SK-N-SH (cell line): ENCODE measurements around the gene ADCY9. TPM values are rescaled to one million over a fixed set of nuclear protein-coding genes. Genes with fewer than 3 reads are reported as not detected.
"Not testable (repeated sequence)": the region's sequence is repeated elsewhere in the genome, so short reads cannot be mapped to it uniquely, and the experiment has no call there.

Experiments
- CTCF ChIA-PET: fragments of 300-600, 350-600 bp; formaldehyde crosslinking; extraction: SDS; loops from one replicate; lab custom pipeline; 2021; lab: Yijun Ruan, JAX
- POLR2A ChIA-PET: fragments of 350-600 bp; sonication (Branson Sonifier 250); formaldehyde crosslinking; extraction: SDS; loops from one replicate; lab custom pipeline; 2020; ENCODE audit warnings: antibody characterized with exemption, inconsistent platforms; lab: Yijun Ruan, JAX
- DNase-seq: peaks from one replicate; pipeline ENCODE4 v3.0.0; 2012
- H2AFZ ChIP-seq: fragments of 200-600 bp; sonication (generic); 2 replicates; pipeline ENCODE4 v1.8.1; 2016; ENCODE audit warnings: antibody characterized with exemption, mild to moderate bottlenecking, low read depth
- H3F3A ChIP-seq: fragments of 200-600 bp; sonication (generic); replicated peaks from 2 replicates; pipeline ENCODE3; 2016; ENCODE audit warnings: antibody characterized with exemption, mild to moderate bottlenecking; ENCODE audit not compliant: insufficient read depth
- H3K27ac ChIP-seq, 2 experiments: fragments of 200-500 bp in 1 of 2; fragments of 200-600 bp in 1 of 2; sonication (Bioruptor generic) in 1 of 2; sonication (generic), shearing (Covaris generic) in 1 of 2; 2 replicates each; pipeline versions ENCODE4 v1.5.1 to v1.6.1; 2014 to 2016; ENCODE audit warnings: low read depth in 2 of 2, inconsistent platforms in 1 of 2, low read length in 1 of 2, mild to moderate bottlenecking in 1 of 2, mixed read lengths in 1 of 2
- H3K27me3 ChIP-seq: fragments of 200-600 bp; sonication (generic), shearing (Covaris generic); 2 replicates; pipeline ENCODE4 v1.6.1; 2016; ENCODE audit warnings: mixed run types; ENCODE audit not compliant: insufficient read depth
- H3K36me3 ChIP-seq, 2 experiments: fragments of 200-500 bp in 1 of 2; fragments of 200-600 bp in 1 of 2; sonication (Bioruptor generic) in 1 of 2; sonication (generic) in 1 of 2; replicated peaks in 1 of 2; 2 replicates each; pipeline versions ENCODE3 to v1.5.1; 2014 to 2016; ENCODE audit warnings: low read length in 1 of 2, mild to moderate bottlenecking in 1 of 2; ENCODE audit not compliant: insufficient read depth in 2 of 2, control insufficient read depth in 1 of 2
- H3K4me1 ChIP-seq, 2 experiments: fragments of 200-500 bp in 1 of 2; fragments of 200-600 bp in 1 of 2; sonication (Bioruptor generic) in 1 of 2; sonication (generic), shearing (Covaris generic) in 1 of 2; 2 replicates each; pipeline versions ENCODE4 v1.5.1 to v1.6.1; 2014 to 2016; ENCODE audit warnings: low read depth in 1 of 2, low read length in 1 of 2, mixed run types in 1 of 2; ENCODE audit not compliant: insufficient read depth in 2 of 2, control insufficient read depth in 1 of 2
- H3K4me2 ChIP-seq: fragments of 200-600 bp; sonication (generic), shearing (Covaris generic); 2 replicates; pipeline ENCODE4 v1.6.1; 2017; ENCODE audit warnings: mixed run types
- H3K4me3 ChIP-seq, 2 experiments: fragments of 200-500 bp in 1 of 2; fragments of 200-600 bp in 1 of 2; sonication (Bioruptor generic) in 1 of 2; sonication (generic), shearing (Covaris generic) in 1 of 2; 2 replicates each; pipeline versions ENCODE4 v1.5.1 to v1.8.1; 2014 to 2016; ENCODE audit warnings: low read depth in 2 of 2, inconsistent platforms in 1 of 2, low read length in 1 of 2, mild to moderate bottlenecking in 1 of 2, mixed read lengths in 1 of 2, moderate library complexity in 1 of 2
- H3K79me2 ChIP-seq: fragments of 200-600 bp; sonication (generic); 2 replicates; pipeline ENCODE4 v1.8.1; 2017; ENCODE audit warnings: mild to moderate bottlenecking; ENCODE audit not compliant: insufficient read depth
- H3K9ac ChIP-seq: fragments of 200-600 bp; sonication (generic); 2 replicates; pipeline ENCODE4 v1.6.1; 2017; ENCODE audit warnings: mixed run types
- H3K9me2 ChIP-seq: fragments of 200-600 bp; sonication (generic); 2 replicates; pipeline ENCODE4 v1.6.1; 2017; ENCODE audit warnings: mixed run types
- H3K9me3 ChIP-seq: fragments of 200-600 bp; sonication (generic); 2 replicates; pipeline ENCODE4 v1.6.1; 2017; ENCODE audit warnings: mixed run types, mild to moderate bottlenecking, moderate library complexity
- H4K20me1 ChIP-seq: fragments of 200-600 bp; sonication (generic); 2 replicates; pipeline ENCODE4 v1.6.1; 2017; ENCODE audit warnings: mild to moderate bottlenecking, mixed run types; ENCODE audit not compliant: insufficient read depth
- EP300 ChIP-seq, 2 experiments: IDR thresholded peaks; 2 replicates each; pipeline versions ENCODE4 v1.4.0 to v1.6.1; 2012; ENCODE audit warnings: borderline replicate concordance in 1 of 2, low read depth in 1 of 2, low read length in 1 of 2
- EZH2phosphoT487 ChIP-seq: fragments of 200-600 bp; sonication (generic); IDR thresholded peaks from 2 replicates; pipeline ENCODE4 v1.6.1; 2017; ENCODE audit warnings: low read depth, mixed run types, mild to moderate bottlenecking, antibody characterized with exemption, moderate library complexity, borderline replicate concordance
- GABPA ChIP-seq: IDR thresholded peaks from 2 replicates; pipeline ENCODE4 v1.4.0; 2012; ENCODE audit warnings: low read depth, mild to moderate bottlenecking
- GATA2 ChIP-seq: sonication (generic); formaldehyde crosslinking; IDR thresholded peaks from 2 replicates; pipeline ENCODE4 v1.5.0; 2020; ENCODE audit warnings: mild to moderate bottlenecking, missing genetic modification reagents
- NFIC ChIP-seq: IDR thresholded peaks from 2 replicates; pipeline ENCODE4 v1.4.0; 2012; ENCODE audit warnings: borderline replicate concordance
- NRF1 ChIP-seq: IDR thresholded peaks from 2 replicates; pipeline ENCODE4 v1.6.1; 2012; ENCODE audit warnings: low read depth, mild to moderate bottlenecking, low read length
- RCOR1 ChIP-seq: fragments of 150-350 bp; IDR thresholded peaks from 2 replicates; pipeline ENCODE4 v1.6.1; 2017; ENCODE audit warnings: antibody characterized with exemption, low read length
- REST ChIP-seq: IDR thresholded peaks from 2 replicates; pipeline ENCODE4 v1.6.1; 2012; ENCODE audit warnings: mild to moderate bottlenecking, low read depth, low read length, moderate library complexity
- RFX5 ChIP-seq: IDR thresholded peaks from 2 replicates; pipeline ENCODE4 v1.6.1; 2012; ENCODE audit warnings: mild to moderate bottlenecking, improper control_type of control experiment, low read length
- RXRA ChIP-seq: IDR thresholded peaks from 2 replicates; pipeline ENCODE4 v1.4.0; 2012; ENCODE audit warnings: low read depth, mild to moderate bottlenecking, borderline replicate concordance
- TCF12 ChIP-seq: IDR thresholded peaks from 2 replicates; pipeline ENCODE4 v1.4.0; 2012
- USF1 ChIP-seq: IDR thresholded peaks from 2 replicates; pipeline ENCODE4 v1.4.0; 2012; ENCODE audit warnings: low read depth, borderline replicate concordance
- ZBTB33 ChIP-seq: IDR thresholded peaks from 2 replicates; pipeline ENCODE4 v1.4.0; 2012; ENCODE audit warnings: low read depth, borderline replicate concordance
- WGBS: methylation state at CpG from one replicate; pipeline ENCODE4 v1.1.6; 2017; ENCODE audit warnings: low lambda C conversion rate; 5-methylcytosine and 5-hydroxymethylcytosine counted together
- polyA plus RNA-seq, 3 experiments: library from polyadenylated mRNA; depleted of rRNA; stranded (reverse); fragments of >200 nt; gene quantifications; 2 replicates each; pipeline ENCODE4 v1.2.3, GENCODE V29; 2012

ADCY9 gene
- polyA plus RNA-seq, 1 of the 3 experiments (the other 2 are of a cell fraction): 5.2 TPM

GRCh38 chr16:3945751-3946603, 170.3 kb downstream of the ADCY9 start (continued):
- TF ChIP-seq REST (no peak), EZH2phosphoT487 (no peak), NFIC (peak; percentile 95), RCOR1 (peak; percentile 53; the same call in 1 of the 2 replicates), TCF12 (peak; percentile 71), EP300 (IDR thresholded peaks at IDR 0.05; ENCODE audit: borderline replicate concordance in 1 of 2, low read depth in 1 of 2, low read length in 1 of 2) (no peak), USF1 (no peak), RXRA (no peak), RFX5 (no peak), NRF1 (no peak), ZBTB33 (no peak), GABPA (no peak), GATA2 (no peak)

GRCh38 chr16:3944457-3944856, 171.8 kb downstream of the ADCY9 start:
- H3K27me3 ChIP-seq, H3K9me2 ChIP-seq, H3K4me3 ChIP-seq, H2AFZ ChIP-seq, H4K20me1 ChIP-seq, H3K27ac ChIP-seq, H3K36me3 ChIP-seq, H3F3A ChIP-seq, POLR2A ChIA-PET, H3K9ac ChIP-seq, H3K9me3 ChIP-seq, DNase-seq, H3K79me2 ChIP-seq, H3K4me1 ChIP-seq, H3K4me2 ChIP-seq: not testable (repeated sequence)
- CTCF ChIA-PET: interaction anchor here (0.6 to 1.0 kb wide), 2 partner anchors 310 to 1241 kb away, joined by 3 read pairs; no protein-coding TSS in a partner anchor
- 96% methylated on average over 2 of the region's 2 CpGs for WGBS

- H3K36me3 ChIP-seq, H3K79me2 ChIP-seq, H3K4me3 ChIP-seq, H3K4me2 ChIP-seq, DNase-seq, H3K9ac ChIP-seq, H4K20me1 ChIP-seq, H3K9me3 ChIP-seq, H3K4me1 ChIP-seq, H2AFZ ChIP-seq, POLR2A ChIA-PET, H3F3A ChIP-seq, H3K27ac ChIP-seq, H3K9me2 ChIP-seq, H3K27me3 ChIP-seq, CTCF ChIA-PET: not testable (repeated sequence)
- 63% methylated on average over 4 of the region's 4 CpGs for WGBS
Measured at GRCh38 chr16:3942146-3942545, 174.1 kb downstream of the ADCY9 start.
